Myocyte (in vitro differentiated cells): ENCODE results near the gene RETREG2. TPM values are rescaled to one million over a fixed set of nuclear protein-coding genes. Genes with fewer than 3 reads are reported as not detected.

ENCODE experiments used
- DNase-seq: peaks from one replicate; pipeline ENCODE4 v3.0.0-alpha.2; 2012; ENCODE audit warnings: low read depth
- polyA plus RNA-seq: library from polyadenylated mRNA; unstranded; fragments of >200 nt; gene quantifications from one replicate; pipeline ENCODE4 v1.2.1, GENCODE V29; 2012; ENCODE audit warnings: missing spikeins
- total RNA-seq: library from RNA; depleted of rRNA; stranded (reverse); fragments of >200 nt; gene quantifications from 2 replicates; pipeline ENCODE4 v1.2.3, GENCODE V29; 2014

RETREG2 gene, protein sequence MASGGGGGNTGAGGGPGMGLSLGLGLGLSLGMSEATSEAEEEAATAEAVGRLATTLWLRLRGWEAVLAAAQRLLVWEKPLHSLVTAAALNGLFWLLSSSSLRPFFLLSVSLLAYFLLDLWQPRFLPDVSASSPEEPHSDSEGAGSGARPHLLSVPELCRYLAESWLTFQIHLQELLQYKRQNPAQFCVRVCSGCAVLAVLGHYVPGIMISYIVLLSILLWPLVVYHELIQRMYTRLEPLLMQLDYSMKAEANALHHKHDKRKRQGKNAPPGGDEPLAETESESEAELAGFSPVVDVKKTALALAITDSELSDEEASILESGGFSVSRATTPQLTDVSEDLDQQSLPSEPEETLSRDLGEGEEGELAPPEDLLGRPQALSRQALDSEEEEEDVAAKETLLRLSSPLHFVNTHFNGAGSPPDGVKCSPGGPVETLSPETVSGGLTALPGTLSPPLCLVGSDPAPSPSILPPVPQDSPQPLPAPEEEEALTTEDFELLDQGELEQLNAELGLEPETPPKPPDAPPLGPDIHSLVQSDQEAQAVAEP
- total RNA-seq, result 68.9 and 76.6 TPM in 2 replicates
- 95.8 TPM for polyA plus RNA-seq

DNA sequence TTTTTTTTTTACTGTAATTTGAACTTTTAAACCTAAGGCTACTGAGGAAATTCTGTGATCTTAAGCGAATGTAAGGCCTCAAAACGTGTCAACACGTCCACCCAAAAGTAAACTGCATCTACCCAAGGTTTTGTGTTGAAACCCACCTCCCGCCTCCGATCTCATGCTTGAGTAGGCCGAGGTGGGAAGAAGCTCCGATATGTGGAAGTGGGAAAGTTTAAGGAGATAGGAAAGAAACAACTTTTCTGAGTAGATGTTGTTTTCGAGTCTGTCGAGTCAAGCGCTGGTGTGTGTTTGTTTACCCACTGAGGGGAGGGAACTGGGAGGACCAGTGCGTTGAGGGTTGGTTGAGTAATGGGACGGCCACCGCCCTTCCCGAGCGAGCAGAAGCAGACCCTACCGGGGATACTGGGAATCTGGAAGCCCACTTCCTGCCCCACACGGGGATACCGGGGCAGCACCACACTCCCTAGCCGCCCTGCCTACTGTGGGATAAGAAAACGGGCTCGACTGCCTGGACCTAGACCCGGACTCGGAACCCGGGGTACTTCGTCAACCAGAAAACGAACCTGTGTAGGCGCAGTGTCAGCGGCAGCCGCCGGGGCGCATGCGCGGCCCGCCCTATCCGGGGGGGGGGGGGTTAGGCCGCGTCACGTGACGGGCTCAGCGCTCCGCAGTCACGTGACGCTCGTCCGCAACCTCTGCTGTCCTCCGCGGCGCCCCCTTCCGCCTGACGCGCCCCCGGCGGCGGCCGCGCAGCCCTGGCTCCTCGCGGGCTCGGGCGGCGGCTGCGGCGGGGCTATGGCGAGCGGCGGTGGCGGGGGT, at the start of gene RETREG2:
RETREG2 (plus strand) TSS at position 724 of the 825 bp plus-strand sequence; CDS start at position 802, 78 bp downstream.
- DNase-seq, result peak; percentile 89

DNA sequence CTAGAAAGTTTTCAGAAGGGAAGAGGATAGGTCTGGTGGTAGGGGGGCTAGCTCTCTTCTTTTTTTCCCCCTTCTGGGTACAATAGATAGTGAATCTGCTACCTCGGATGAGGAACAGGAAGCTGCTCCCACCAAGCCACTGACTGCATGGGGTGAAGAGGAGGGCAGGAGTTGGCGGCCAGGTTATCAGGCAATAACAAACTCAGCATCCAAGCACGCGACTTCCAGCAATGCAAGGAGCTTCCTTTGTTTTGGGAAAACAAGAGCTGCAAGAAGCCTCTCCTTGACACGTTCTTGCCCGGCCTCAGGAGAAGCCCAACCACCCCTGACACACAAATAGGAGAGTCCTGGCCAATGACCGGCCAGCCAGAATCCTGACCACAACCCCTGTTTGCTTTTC, 49.7 kb upstream of the RETREG2 start:
- DNase-seq, result no peak

DNA sequence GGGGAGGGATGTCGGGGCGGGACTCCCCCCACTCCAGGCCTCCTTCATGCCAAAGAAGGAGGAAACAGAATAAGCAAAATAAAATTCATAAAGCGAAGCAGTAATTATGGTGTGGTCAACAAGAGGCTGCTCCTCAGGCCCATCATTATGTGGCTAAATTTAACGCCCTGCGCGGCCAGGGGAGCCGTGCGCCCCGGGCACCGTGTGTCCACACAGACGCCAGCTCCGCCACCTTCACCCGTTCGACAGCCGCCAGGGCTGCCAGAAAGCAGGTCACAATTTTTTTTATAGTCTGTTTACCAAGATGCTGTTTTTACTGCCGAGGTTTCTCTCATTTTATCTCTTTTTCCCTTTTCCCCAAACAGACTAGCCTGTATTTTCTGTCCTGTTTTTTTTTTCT, 48.5 kb upstream of the RETREG2 start:
- no peak for DNase-seq

DNA sequence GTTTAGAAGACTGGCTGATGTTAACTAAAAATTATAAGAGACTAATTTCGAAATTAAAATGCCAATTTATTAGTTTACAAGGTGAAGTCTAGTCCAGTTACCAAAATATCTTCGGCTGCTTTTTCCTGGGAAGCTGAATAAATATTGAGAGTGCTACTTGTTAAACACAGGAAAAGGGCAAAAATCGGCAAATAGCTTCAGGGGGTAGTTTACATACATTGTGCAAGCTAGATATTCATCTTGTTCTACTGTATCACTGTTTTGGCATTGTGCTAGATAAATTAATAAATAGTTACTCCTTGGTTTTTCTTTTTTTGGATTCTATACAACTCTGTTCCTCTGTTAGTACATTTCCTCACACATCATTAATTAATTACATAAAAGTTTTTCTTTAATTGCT, 46.7 kb upstream of the RETREG2 start:
- no peak for DNase-seq

DNA sequence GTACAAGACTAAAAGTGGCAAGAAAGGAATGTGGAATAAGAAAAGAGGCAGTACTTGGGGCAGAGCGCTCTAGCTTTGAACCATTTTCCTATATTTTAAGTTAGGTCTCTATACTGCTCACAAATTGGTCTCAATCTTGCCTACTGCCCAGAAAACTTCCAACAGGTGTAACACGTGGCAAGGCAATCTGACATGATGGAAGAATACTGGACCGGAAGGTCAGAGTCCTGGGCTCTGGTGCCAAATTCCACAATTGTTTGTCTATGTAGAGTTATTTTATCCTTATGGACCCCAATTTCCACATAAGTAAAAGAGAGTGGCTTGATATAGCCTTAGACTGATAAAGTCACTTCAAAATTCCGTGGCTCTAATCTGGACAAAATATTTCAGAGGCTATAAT, 46.3 kb upstream of the RETREG2 start:
- no peak for DNase-seq

DNA sequence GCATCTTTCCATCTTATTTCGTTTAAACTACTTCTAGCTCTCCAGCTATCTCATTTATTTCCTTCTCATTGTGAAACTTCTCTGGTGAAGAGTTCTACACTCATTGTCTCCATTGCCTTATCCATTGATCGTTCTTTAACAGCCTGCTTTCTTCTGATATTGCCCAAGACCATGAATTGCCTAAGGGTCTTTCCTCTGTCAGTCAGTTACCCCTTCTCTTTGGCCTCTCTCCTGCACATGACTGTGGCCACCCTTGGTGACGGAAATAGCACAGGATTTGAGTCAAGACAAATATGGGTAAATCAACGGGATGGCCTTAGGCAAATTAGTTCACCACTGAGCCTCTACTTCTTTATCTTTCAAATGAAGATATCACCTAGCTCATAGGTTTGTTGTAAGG, 44.1 kb upstream of the RETREG2 start:
- DNase-seq, result no peak

DNA sequence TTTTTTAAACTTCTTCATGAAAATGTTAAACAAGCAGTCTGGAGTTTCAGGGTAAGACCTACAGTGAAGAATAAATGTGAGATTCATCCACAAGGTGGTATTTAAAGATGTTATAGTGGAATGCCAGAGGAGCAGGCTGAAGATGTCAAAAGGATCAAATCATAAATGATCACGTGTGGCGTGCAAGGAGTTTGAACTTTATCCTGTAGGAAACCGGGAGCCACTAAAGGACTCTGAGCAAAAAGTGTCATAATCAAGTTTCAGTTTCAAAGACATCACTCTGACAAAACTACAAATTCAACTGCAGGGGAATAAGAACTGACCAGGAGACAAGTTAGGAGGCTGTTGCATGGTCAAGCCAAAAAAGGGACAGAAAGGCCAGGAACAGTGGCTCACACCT, 37.4 kb upstream of the RETREG2 start:
- DNase-seq, result no peak

DNA sequence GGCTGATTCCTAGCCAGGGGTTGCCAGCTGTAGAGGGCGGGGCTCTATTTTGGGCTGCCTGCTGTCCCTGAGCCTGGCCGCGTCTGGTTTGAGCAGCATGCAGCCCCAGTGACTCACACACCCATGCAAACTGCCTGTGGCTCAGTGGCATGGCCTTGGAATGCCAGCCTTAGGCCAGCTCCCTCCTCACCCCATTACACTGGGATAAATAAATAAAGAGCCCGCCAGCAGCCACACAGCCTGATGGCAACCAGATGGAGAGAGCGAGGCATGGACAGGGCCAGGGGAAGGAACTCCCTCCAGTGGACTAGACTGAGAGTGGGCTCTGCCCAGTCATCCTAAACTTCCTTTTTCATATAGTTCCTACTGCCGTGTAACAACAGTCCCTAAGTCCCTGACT, 35.7 kb upstream of the RETREG2 start:
- peak; percentile 98 for DNase-seq

DNA sequence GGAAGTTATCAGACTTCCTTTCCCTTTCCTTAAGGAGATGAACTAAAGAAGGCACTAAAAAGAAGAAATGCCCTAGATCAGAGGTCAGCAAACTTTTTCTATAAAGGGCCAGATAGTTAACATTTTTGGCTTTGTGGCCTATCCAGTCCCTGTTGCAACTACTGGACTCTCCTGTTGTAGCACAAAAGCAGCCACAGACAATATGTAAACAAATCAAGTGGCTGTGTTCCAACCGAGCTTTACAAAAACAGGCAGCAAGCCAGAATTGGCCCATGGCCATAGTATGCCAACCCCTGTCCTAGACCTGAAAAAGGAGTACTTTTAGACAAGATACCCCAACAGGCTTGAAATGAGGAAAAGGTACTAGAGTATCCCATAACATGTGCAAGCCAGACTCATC, 28.4 kb upstream of the RETREG2 start:
- DNase-seq, result no peak

DNA sequence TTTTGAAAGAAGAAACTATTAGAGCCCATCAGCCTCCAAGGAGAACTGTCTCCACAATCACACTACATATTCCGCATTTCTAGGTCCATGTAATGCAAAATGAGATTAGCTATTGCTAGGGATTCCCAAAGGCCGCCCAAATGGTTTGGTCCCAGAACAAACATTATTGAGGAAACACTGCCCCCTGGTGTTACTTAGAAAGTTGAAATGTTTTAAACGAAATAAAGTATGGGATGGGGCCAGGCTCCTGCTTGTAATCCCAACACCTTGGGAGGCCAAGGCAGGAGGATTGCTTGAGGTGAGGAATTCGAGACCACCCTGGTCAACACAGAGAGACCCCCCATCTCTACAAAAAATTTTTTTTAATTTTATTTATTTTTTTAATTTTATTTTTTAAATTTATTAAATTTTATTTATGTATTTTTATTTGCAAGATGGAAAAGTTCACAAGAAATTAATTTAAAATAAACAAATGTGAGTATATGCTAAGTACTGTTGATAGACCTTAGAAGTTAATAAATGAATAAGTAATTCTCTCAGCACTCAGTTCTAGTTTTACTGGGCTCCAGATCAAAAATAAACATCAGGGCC, 22.9 kb upstream of the RETREG2 start:
- DNase-seq, result peak; percentile 87

DNA sequence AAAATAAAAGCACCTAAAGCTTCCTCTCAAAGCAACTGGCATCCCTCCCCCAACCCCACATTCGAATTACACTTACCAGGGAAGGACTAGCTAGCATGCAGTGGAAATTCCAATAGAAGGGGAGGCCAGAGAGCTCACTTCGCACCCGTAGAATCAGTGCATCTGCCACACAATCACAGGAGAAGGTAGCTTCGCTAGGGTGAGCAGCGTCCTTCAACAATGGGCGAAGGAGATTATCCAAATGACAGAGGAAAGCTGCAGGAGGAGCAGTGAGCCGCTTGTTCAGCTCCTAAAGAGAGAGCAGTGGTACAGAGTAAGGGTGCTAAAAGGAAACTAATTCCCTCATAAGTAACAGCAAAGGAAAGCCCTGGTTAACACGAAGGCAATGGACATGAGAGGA, 20.7 kb upstream of the RETREG2 start:
- no peak for DNase-seq

DNA sequence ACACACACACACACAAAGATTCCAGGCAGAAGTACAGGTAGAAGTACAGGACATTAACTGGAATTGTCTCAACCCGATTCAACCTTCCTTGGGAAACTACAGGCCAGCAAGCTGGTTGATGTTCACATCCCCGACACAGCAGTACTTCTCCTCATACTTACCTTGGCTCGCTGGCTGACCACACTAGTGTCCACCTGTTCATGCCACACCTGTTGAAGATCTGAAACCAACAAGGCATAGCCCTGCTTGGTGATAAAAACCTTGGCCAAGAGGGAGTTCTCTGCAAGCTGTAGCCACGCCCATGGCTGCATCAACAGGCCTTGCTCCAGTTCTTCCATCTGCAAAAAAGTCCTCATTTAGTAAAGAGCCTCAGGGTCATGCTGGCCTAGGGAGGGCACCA, 20.1 kb upstream of the RETREG2 start:
- no peak for DNase-seq

DNA sequence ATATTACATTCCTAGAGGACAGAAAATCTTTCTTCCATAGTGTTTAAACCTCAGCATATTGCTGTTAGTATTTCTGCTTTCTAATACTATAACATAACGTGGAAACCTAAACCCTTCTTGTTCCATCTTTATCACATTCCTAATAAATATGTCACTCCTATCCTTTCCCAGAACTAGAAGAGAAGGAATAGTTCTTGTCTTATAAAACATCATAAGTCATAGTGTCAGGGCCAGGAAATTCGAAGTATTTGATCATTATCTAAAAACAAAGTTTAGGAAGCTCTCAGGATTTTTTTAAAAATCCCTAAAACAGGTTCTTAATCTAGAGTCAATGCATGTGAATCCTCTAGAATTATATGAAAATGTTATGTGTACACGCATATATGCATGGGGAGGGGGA, 19.5 kb upstream of the RETREG2 start:
- no peak for DNase-seq

DNA sequence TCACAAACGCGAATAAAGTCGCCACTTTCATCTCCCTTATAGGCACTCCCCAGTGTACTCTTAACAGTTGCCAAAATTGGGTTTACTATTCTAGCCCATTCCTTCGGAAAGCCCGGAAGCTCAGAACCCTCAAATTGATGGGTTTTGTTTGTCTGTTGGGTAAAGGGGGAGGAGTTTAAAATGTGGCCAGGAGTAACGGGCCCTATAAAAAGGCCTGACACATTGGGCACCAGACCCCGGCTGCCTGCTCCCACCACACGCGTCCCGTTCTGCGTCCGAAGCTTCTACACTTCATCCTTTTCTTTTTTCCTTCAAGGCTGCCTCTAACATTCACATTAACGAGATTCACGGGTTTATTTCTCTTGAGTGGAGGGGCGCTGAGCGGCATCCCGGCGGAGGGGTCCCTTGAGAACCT, 18.3 kb upstream of the RETREG2 start:
- no peak for DNase-seq

DNA sequence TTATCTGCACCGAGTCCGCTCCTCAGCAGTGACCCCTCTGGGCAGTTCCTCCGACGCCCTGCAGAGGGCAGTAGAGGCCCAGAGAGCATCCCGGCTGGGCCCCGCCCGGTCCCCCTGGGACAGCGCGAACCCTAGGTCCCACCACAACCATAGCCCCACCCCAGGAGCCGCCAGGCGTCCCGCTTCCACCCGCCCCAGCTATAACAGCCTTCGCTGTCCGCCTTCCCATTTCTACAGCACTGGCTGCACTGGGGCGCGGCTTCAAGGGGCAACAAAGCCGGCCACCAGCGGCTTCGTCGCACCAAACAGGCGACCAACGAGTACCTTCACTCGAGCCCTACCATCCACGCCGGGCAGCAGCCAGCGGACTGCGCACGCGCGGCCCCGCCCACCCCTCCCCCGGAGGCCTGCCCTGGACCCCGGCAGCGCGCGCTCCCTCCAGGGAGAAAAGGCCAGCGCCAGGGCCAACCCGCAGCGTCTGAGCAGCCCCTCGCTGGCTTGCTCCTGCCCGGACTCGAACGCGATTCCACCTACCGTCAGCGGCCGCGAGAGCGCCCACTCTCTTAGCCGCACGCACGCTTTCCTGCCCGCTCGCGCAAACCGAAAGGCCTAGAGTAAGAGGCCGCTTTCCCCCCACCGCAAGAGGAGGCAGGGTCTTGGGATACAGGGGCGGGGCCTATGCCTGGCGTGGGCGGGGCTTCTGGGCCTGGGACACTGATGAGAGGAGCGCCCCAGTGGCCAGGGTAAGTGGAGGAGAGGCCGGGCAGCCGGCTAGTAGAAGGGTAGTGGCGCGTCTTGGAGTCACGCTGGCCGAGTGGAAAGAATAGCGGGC, 17.7 kb upstream of the RETREG2 start, which contains the start of gene NHEJ1:
NHEJ1 (minus strand) TSS at position 630 of the 832 bp plus-strand sequence. CDS start 2,453 bp downstream, outside the sequence.
- peak; percentile 95 for DNase-seq

DNA sequence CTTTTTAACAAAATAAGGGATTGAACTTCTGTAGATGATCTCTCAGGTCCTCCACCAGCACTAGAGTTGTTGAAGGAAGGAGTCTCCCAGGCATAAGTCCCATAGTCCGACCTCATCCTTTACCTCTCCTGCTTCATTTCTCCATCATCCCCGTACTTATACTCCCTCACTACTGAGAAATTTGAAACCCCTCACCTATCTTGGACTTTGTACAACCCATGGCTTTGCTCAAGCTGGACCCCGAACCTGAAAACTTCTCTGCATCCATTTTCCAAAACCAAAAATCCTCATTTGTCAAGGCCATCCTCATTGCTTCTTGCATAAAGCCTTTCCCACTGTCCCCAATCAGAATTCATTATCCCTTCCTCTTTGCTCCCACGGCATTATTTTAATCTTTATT, 17.0 kb upstream of the RETREG2 start:
- no peak for DNase-seq

DNA sequence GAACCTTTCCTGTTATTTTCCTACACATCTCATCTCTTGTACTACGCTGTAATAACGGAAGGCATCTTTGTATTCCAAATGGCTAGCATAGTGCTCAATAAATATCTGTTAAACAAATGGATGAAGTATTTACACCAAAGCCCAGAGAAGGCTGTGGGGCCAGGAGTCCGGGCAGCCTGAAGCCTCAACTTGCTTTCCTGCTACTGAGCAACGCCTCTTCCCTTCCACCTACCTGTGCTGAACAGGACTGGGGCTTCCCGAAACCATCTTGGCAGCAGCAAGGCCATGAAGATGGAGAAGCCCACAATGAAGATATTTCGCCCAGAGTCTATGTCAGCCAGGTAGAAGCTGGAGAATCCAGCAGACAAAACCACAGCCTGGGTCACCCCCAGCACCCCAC, 14.9 kb upstream of the RETREG2 start:
- DNase-seq, result no peak

DNA sequence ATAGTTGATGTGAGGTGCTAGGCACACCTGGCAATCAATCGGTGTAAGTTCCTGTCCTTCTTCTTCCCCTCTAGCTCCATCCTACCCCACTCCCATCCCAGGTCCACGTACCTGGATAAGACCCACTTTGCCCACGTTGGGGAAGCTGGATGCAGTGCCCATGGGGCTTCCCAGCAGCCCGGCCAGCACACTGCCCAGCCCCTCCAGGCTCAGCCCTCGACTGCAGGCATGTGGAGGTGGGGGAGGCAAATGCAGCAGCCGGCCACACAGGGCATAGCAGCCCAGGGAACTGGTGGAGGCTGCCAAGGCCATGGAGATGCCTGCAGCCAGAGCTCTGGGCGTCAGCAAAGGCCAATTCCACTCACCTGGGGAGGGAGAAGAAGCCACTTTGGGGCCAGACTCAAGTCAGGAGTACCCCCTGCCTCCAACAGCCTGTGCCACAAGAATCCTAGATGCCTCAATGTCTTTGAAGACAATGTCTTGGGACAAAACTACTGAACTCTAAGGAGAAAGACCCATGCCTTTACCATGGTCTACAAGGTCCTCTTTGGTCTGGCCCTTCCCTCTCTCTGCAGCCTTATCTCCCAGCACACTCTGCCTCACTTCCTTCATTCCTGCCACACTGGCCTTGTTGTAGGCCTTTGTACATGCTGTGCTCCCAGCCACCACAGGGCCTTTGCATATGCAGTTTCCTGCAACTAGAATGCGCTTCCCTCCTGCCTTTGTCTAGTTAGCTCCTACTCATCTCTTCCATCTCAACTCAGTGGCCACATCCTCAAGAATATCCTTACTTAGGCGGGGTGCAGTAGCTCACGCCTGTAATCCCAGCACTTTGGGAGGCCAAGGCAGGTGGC, 12.8 kb upstream of the RETREG2 start:
- no peak for DNase-seq

DNA sequence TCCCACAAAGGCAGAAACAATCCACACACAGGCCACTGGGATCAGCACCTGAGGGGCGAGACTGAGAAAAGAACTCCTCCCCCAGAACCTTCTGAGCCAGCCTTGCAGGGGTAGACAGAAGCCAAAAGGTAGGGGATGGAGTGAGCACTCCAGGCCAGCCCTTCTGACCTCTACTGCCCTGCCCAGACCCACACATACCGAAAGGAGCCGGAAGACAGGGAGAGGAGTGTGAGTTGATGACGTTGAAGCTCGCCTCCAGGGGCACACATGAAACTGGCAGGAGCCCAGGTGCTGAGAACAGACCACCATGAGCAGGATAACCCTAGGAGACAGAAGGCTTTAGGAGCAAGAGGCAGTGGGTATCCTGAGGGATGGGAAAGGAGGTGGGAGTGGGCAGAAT, 10.1 kb upstream of the RETREG2 start:
- DNase-seq, result no peak

DNA sequence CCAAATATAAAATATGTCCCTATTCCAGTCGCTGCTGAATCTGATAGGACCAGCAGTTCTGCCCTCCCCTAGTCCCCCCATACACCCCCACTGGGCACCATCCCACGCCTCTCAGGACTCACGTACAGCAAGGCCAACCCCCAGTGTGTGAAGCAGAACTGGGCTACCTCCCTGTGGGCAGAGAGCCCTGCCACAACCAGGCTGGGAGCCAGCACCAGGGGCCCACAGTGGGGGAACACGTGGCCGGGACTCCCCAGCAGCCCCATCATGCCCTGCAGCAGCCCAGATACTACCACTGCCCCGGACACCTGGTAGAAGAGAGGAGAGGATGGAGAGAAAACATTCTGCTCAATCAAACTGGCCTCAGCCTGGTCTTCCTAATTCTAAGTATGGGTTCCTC, 9.5 kb upstream of the RETREG2 start:
- DNase-seq, result no peak
